ENCODE results near the gene RSPRY1.

DNA sequence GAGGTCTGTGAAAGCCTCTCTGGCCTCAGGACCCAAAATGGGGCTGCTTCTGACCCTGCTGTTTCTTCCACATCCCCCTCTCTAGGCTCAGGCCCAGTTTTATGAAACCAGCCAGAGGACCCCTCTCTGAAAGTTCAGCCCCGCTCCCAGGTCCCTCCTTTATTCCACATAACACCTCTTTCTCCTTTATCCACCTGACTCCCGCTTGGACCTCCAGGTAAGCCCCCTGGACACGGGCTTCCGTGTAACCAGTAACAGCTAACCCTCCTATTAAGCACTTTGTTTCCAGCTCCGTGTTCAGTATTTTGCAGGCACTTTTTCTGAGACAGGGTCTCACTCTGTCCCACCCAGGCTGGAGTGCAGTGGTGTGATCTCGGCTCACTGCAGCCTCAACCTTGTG is 37.6 kb upstream of the RSPRY1 start:
- TF ChIP-seq, protein P1, sequence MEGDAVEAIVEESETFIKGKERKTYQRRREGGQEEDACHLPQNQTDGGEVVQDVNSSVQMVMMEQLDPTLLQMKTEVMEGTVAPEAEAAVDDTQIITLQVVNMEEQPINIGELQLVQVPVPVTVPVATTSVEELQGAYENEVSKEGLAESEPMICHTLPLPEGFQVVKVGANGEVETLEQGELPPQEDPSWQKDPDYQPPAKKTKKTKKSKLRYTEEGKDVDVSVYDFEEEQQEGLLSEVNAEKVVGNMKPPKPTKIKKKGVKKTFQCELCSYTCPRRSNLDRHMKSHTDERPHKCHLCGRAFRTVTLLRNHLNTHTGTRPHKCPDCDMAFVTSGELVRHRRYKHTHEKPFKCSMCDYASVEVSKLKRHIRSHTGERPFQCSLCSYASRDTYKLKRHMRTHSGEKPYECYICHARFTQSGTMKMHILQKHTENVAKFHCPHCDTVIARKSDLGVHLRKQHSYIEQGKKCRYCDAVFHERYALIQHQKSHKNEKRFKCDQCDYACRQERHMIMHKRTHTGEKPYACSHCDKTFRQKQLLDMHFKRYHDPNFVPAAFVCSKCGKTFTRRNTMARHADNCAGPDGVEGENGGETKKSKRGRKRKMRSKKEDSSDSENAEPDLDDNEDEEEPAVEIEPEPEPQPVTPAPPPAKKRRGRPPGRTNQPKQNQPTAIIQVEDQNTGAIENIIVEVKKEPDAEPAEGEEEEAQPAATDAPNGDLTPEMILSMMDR (IDR thresholded peaks at IDR 0.05): no peak
- TF ChIP-seq EP300 (IDR thresholded peaks at IDR 0.05): no peak
- TF ChIP-seq CHD4 (IDR thresholded peaks at IDR 0.05; ENCODE audit: borderline replicate concordance): no peak
- no peak for TF ChIP-seq MAFK (IDR thresholded peaks at IDR 0.05; ENCODE audit: partially characterized antibody)
- TF ChIP-seq POLR2A (IDR thresholded peaks at IDR 0.05; ENCODE audit: low read length): no peak
- TF ChIP-seq RNF2 (IDR thresholded peaks at IDR 0.05; ENCODE audit: borderline replicate concordance, low read depth): no peak
- TF ChIP-seq, protein P2, sequence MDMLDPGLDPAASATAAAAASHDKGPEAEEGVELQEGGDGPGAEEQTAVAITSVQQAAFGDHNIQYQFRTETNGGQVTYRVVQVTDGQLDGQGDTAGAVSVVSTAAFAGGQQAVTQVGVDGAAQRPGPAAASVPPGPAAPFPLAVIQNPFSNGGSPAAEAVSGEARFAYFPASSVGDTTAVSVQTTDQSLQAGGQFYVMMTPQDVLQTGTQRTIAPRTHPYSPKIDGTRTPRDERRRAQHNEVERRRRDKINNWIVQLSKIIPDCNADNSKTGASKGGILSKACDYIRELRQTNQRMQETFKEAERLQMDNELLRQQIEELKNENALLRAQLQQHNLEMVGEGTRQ (IDR thresholded peaks at IDR 0.05): no peak
